ENCODE measurements around the gene ADARB1. TPM values are rescaled to one million over a fixed set of nuclear protein-coding genes. Genes with fewer than 3 reads are reported as not detected.

The ADARB1 gene
- total RNA-seq, 1 donor from 2014 or later: 14.0 TPM

DNA sequence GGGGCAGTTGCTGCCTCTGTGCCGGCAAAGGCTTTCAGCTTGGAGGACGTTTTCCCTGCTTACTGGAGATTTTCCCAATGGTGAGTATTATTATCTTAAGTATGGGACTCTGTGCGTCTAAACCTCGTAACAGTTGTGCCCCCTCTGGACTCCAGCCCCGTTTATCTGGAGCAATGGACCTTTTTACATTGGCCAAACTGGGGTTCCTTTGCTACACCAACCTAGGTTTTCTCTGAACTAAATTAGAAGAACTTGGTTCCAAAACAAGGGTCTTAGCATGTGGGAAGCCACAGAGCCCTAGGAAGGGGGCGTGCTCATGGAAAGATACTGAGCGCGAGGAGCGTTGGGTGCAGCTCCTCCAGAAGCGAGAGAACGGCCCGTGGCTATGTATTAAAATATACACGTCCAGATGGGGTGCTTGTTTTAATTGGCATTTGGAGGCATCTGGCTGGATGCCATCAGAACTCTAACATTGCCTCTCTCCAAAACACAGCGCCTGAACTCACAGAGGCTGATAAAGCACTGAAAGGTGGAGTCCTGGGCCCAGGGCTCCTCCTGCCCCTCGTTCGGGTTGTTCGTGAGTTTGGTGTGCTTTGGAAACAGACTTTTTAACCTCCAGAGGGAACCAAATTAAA lies 184.9 kb downstream of the ADARB1 start:
- Histone ChIP-seq H3K36me3 (ENCODE audit: control insufficient read depth, insufficient read depth, low read length) (peaks cover 3% of the 10 kb centered on the region), H3K27me3 (ENCODE audit: control insufficient read depth, insufficient read depth, low read length) (peaks cover 3% of the 10 kb centered on the region), H3K4me3 (ENCODE audit: low read depth, low read length) (no peak overlapping the region)
- FAIRE-seq (no peak), DNase-seq (ENCODE audit: low read depth) (no peak)
- TF ChIP-seq, protein P1, sequence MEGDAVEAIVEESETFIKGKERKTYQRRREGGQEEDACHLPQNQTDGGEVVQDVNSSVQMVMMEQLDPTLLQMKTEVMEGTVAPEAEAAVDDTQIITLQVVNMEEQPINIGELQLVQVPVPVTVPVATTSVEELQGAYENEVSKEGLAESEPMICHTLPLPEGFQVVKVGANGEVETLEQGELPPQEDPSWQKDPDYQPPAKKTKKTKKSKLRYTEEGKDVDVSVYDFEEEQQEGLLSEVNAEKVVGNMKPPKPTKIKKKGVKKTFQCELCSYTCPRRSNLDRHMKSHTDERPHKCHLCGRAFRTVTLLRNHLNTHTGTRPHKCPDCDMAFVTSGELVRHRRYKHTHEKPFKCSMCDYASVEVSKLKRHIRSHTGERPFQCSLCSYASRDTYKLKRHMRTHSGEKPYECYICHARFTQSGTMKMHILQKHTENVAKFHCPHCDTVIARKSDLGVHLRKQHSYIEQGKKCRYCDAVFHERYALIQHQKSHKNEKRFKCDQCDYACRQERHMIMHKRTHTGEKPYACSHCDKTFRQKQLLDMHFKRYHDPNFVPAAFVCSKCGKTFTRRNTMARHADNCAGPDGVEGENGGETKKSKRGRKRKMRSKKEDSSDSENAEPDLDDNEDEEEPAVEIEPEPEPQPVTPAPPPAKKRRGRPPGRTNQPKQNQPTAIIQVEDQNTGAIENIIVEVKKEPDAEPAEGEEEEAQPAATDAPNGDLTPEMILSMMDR (IDR thresholded peaks at IDR 0.05; ENCODE audit: insufficient read depth, low read length, severe bottlenecking): no peak

DNA sequence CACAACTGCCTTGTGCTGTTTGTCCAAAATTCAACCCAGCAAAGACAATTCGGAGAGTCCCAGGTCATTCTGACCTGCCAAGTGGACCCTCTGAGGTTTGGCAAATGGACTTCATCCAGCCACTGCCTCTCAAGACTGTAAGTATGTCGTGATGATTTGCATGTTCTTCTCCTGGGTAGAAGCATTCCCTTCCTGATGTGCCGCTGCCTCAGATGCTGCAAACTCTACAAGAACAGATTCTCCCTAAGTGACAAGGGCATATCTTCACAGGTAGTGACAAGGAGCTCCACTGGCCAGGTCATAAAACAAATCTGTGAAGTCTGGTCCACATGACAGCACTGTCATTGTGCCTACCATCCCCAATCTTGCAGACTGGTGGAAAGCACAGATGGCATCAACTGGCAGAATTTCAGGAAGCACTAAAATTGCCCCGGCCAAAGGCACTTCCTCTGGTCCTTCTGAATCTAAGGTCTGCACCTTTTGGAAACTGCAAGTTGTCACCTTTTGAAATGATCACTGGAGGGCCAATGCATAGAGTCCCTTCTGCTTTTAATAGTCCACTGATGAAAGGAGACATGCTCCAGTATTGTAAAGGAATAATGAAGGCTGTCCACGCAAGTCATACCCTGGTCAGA lies 185.9 kb downstream of the ADARB1 start:
- Histone ChIP-seq H3K36me3 (ENCODE audit: control insufficient read depth, insufficient read depth, low read length) (peaks cover 10% of the 10 kb centered on the region), H3K4me3 (ENCODE audit: low read depth, low read length) (no peak overlapping the region), H3K27me3 (ENCODE audit: control insufficient read depth, insufficient read depth, low read length) (peaks cover 3% of the 10 kb centered on the region)
- FAIRE-seq (peak; percentile 13), DNase-seq (ENCODE audit: low read depth) (no peak)
- TF ChIP-seq, protein P1 (IDR thresholded peaks at IDR 0.05; ENCODE audit: insufficient read depth, low read length, severe bottlenecking): no peak

DNA sequence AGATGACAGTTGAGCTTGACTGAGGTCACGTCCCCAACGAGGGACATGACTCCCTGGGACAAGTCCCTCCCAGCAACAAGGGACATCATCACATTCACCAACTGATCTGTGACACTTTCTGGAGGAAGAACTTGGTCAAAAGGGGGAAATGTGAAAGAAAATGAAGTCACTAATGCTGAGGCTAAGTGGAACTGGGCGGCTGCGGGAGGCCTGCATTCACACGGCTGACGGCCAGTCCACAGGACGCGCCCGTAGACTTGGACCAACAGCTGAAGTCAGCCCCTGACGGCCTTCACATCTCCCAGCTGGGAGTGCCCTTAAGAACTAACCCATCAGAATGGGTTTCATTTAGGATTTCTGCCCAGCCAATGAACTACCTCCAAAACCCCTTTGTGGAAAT lies 186.7 kb downstream of the ADARB1 start:
- H3K27me3 ChIP-seq (ENCODE audit: control insufficient read depth, insufficient read depth, low read length): peaks cover 3% of the 10 kb centered on the region
- FAIRE-seq (peak; percentile 94), DNase-seq (ENCODE audit: low read depth) (no peak)
- H3K36me3 ChIP-seq (ENCODE audit: control insufficient read depth, insufficient read depth, low read length): peaks cover 13% of the 10 kb centered on the region
- no peak overlapping the region for H3K4me3 ChIP-seq (ENCODE audit: low read depth, low read length)
- TF ChIP-seq, protein P1 (IDR thresholded peaks at IDR 0.05; ENCODE audit: insufficient read depth, low read length, severe bottlenecking): no peak

DNA sequence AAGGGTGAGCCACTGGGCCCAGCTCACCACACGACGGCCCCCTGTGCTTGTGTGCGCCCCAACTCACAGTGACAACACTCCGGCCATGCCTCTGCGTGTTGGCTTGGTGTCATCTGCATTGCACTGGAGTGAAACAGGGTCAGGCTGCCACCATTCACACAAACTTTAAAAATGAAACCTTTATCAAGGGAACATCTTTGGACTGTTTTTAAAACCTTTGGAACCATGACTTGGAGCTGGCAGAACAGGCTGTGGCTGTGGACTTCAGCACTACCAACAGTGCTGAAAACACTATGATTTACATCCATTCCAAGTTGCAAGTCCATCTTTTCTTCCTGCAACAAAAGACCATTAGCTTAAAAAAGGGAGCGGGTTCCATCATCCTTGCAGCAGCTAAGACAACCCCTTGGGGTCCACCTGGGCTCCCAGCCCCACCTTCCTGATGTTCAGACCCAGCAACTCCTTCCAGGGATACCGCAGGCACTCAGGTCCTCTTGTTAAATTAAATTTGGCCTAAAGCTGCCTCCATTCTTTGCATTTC lies 187.7 kb downstream of the ADARB1 start:
- DNase-seq (ENCODE audit: low read depth): no peak
- FAIRE-seq: no peak
- TF ChIP-seq, protein P1 (IDR thresholded peaks at IDR 0.05; ENCODE audit: insufficient read depth, low read length, severe bottlenecking): no peak
- peaks cover 3% of the 10 kb centered on the region for H3K27me3 ChIP-seq (ENCODE audit: control insufficient read depth, insufficient read depth, low read length)
- peaks cover 17% of the 10 kb centered on the region for H3K36me3 ChIP-seq (ENCODE audit: control insufficient read depth, insufficient read depth, low read length)
- H3K4me3 ChIP-seq (ENCODE audit: low read depth, low read length): no peak overlapping the region

DNA sequence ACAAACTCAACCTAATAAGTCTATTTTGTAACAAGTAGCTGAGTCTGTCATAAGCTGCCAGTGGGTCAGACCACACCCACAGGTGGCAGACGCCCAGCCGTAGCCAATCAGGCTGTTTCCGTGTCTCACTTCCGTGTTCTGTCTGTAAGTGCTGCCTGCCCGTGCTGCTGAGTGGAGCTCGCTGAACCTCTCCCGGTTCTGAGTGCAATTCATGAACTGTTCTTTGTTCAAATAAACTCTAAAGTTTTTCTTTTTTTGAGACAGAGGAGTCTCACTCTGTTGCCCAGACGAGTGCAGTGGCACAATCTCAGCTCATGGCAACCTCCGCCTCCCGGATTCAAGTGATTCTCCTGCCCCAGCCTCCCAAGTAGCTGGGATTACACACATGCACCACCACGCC lies 188.2 kb downstream of the ADARB1 start:
- TF ChIP-seq, protein P1 (IDR thresholded peaks at IDR 0.05; ENCODE audit: insufficient read depth, low read length, severe bottlenecking): no peak
- no peak for DNase-seq (ENCODE audit: low read depth)
- FAIRE-seq: no peak
- H3K27me3 ChIP-seq (ENCODE audit: control insufficient read depth, insufficient read depth, low read length): peaks cover 3% of the 10 kb centered on the region
- H3K4me3 ChIP-seq (ENCODE audit: low read depth, low read length): no peak overlapping the region
- H3K36me3 ChIP-seq (ENCODE audit: control insufficient read depth, insufficient read depth, low read length): peaks cover 19% of the 10 kb centered on the region

Measured in bronchial epithelial cell (primary cell).